Ammon's horn (tissue), 1 donor: ENCODE measurements around the gene VDAC2.
"Not testable (repeated sequence)": the region's sequence is repeated elsewhere in the genome, so short reads cannot be mapped to it uniquely, and the experiment has no call there.

ENCODE experiments used
- DNase-seq: peaks from one replicate; pipeline ENCODE4 v3.0.0-alpha.2; 2016; ENCODE audit warnings: low spot score

VDAC2 gene

GRCh38 chr10:75210282-75211006 lies at the start of gene VDAC2:
Gene VDAC2, plus strand, starts transcription at chr10:75210796. Its CDS starts 363 bp downstream, at chr10:75211159.
- peak; percentile 95 for DNase-seq

- no peak for DNase-seq
Measured at GRCh38 chr10:75165684-75166622, 44.6 kb upstream of the VDAC2 start.

- no peak for DNase-seq
Measured at GRCh38 chr10:75166623-75166972, 44.0 kb upstream of the VDAC2 start.

GRCh38 chr10:75168275-75168674 lies 42.3 kb upstream of the VDAC2 start:
- no peak for DNase-seq

GRCh38 chr10:75170215-75170614 lies 40.4 kb upstream of the VDAC2 start:
- DNase-seq: no peak

- DNase-seq: no peak
Measured at GRCh38 chr10:75175046-75175445, 35.5 kb upstream of the VDAC2 start.

GRCh38 chr10:75176046-75176445 lies 34.5 kb upstream of the VDAC2 start:
- no peak for DNase-seq

GRCh38 chr10:75176736-75177135 lies 33.9 kb upstream of the VDAC2 start:
- no peak for DNase-seq

GRCh38 chr10:75179657-75180177 lies 30.9 kb upstream of the VDAC2 start:
- DNase-seq: no peak

GRCh38 chr10:75180592-75180991 lies 30.0 kb upstream of the VDAC2 start:
- DNase-seq: no peak

GRCh38 chr10:75181073-75181472 lies 29.5 kb upstream of the VDAC2 start:
- DNase-seq: no peak

GRCh38 chr10:75186310-75186709 lies 24.3 kb upstream of the VDAC2 start:
- DNase-seq: no peak

GRCh38 chr10:75187961-75188426 lies 22.6 kb upstream of the VDAC2 start:
- peak; percentile 63 for DNase-seq

- not testable (repeated sequence) for DNase-seq
Measured at GRCh38 chr10:75188522-75188921, 22.1 kb upstream of the VDAC2 start.

- no peak for DNase-seq
Measured at GRCh38 chr10:75189266-75190096, 21.1 kb upstream of the VDAC2 start.

- peak; percentile 37 for DNase-seq
Measured at GRCh38 chr10:75191821-75192568, 18.6 kb upstream of the VDAC2 start.

GRCh38 chr10:75194625-75195024 lies 16.0 kb upstream of the VDAC2 start:
- not testable (repeated sequence) for DNase-seq

- DNase-seq: no peak
Measured at GRCh38 chr10:75195035-75195763, 15.4 kb upstream of the VDAC2 start.

GRCh38 chr10:75197066-75197465 lies 13.5 kb upstream of the VDAC2 start:
- DNase-seq: no peak

GRCh38 chr10:75197906-75198305 lies 12.7 kb upstream of the VDAC2 start:
- peak; percentile 66 for DNase-seq
